ENCODE measurements around the gene CBX5.

DNA sequence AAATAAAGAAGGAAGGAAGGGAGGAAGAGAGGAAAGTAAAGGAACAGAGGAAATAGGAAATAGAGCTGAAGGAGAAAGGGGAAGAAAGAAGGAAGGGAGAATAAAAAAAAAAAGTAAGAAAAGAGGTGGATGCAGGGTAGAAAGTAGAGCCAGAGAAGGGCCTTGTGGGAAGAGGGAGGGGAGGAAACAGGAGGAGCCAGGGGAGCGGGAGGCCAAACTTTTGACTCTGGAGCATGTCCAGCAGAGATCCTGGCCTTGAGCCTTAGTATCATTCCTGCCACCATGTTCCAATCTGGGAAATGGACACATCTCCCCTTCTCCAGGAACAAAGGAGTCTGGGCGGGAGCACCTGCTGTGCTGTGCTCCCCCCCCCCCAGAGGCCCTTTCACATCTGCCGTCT is 80.0 kb downstream of the CBX5 start:
- TF ChIP-seq, protein P1, sequence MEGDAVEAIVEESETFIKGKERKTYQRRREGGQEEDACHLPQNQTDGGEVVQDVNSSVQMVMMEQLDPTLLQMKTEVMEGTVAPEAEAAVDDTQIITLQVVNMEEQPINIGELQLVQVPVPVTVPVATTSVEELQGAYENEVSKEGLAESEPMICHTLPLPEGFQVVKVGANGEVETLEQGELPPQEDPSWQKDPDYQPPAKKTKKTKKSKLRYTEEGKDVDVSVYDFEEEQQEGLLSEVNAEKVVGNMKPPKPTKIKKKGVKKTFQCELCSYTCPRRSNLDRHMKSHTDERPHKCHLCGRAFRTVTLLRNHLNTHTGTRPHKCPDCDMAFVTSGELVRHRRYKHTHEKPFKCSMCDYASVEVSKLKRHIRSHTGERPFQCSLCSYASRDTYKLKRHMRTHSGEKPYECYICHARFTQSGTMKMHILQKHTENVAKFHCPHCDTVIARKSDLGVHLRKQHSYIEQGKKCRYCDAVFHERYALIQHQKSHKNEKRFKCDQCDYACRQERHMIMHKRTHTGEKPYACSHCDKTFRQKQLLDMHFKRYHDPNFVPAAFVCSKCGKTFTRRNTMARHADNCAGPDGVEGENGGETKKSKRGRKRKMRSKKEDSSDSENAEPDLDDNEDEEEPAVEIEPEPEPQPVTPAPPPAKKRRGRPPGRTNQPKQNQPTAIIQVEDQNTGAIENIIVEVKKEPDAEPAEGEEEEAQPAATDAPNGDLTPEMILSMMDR (IDR thresholded peaks at IDR 0.05): no peak
- TF ChIP-seq POLR2A (IDR thresholded peaks at IDR 0.05): no peak

Measured in lower leg skin (tissue), 3 donors.